ENCODE data around the gene LMO7.

LMO7 gene

GRCh38 chr13:75748874-75749273 lies 112.7 kb downstream of the LMO7 start:
- DNase-seq, result no peak

- DNase-seq, result peak; percentile 63
These were observed 113.3 kb downstream of the LMO7 start for GRCh38 chr13:75749407-75749806.

GRCh38 chr13:75751350-75751749 lies 115.2 kb downstream of the LMO7 start:
- DNase-seq, result no peak

GRCh38 chr13:75752826-75753225 lies 116.7 kb downstream of the LMO7 start:
- no peak for DNase-seq

- DNase-seq, result no peak
These were observed 118.8 kb downstream of the LMO7 start for GRCh38 chr13:75754936-75755335.

GRCh38 chr13:75757336-75757735 lies 121.2 kb downstream of the LMO7 start:
- DNase-seq, result no peak

GRCh38 chr13:75759531-75759930 lies 123.4 kb downstream of the LMO7 start:
- no peak for DNase-seq

- DNase-seq, result peak; percentile 22
These were observed 124.2 kb downstream of the LMO7 start for GRCh38 chr13:75760131-75761021.

GRCh38 chr13:75761369-75761768 lies 125.2 kb downstream of the LMO7 start:
- DNase-seq, result no peak

GRCh38 chr13:75762076-75762937 lies 126.2 kb downstream of the LMO7 start:
- no peak for DNase-seq

- no peak for DNase-seq
These were observed 126.8 kb downstream of the LMO7 start for GRCh38 chr13:75762955-75763354.

- no peak for DNase-seq
These were observed 127.4 kb downstream of the LMO7 start for GRCh38 chr13:75763512-75763911.

GRCh38 chr13:75764251-75764925 lies 128.3 kb downstream of the LMO7 start:
- no peak for DNase-seq

- no peak for DNase-seq
These were observed 128.8 kb downstream of the LMO7 start for GRCh38 chr13:75764926-75765310.

- no peak for DNase-seq
These were observed 130.5 kb downstream of the LMO7 start for GRCh38 chr13:75766636-75767035.

GRCh38 chr13:75769141-75769905 lies 133.2 kb downstream of the LMO7 start:
- no peak for DNase-seq

- DNase-seq, result no peak
These were observed 134.0 kb downstream of the LMO7 start for GRCh38 chr13:75770164-75770563.

GRCh38 chr13:75770592-75771011 lies 134.5 kb downstream of the LMO7 start:
- DNase-seq, result no peak

- no peak for DNase-seq
These were observed 135.1 kb downstream of the LMO7 start for GRCh38 chr13:75771226-75771625.

- no peak for DNase-seq
These were observed 135.7 kb downstream of the LMO7 start for GRCh38 chr13:75771818-75772217.

GRCh38 chr13:75774176-75774575 lies 138.0 kb downstream of the LMO7 start:
- no peak for DNase-seq

GRCh38 chr13:75776550-75776949 lies 140.4 kb downstream of the LMO7 start:
- no peak for DNase-seq

GRCh38 chr13:75779393-75779792 lies 143.3 kb downstream of the LMO7 start:
- no peak for DNase-seq
